HEK293 (cell line): ENCODE data around the gene NAPB.
A peak's percentile ranks its signal among the peaks of the same experiment; 100 is the strongest.

Source experiments
- KLF10 ChIP-seq: fragments of 450-650 bp; IDR thresholded peaks from 2 replicates; pipeline ENCODE4 v1.5.1; 2018; ENCODE audit warnings: missing biosample characterization, mild to moderate bottlenecking, missing genetic modification characterization
- KLF9 ChIP-seq: fragments of 450-650 bp; formaldehyde crosslinking; IDR thresholded peaks from 2 replicates; pipeline ENCODE4 v1.5.1; 2016; ENCODE audit warnings: missing biosample characterization, missing genetic modification characterization, low read depth
- PBX3 ChIP-seq: sonication (generic); formaldehyde crosslinking; IDR thresholded peaks from 2 replicates; pipeline ENCODE4 v1.8.1; 2022; ENCODE audit warnings: mild to moderate bottlenecking, moderate library complexity, missing genetic modification reagents
- PRDM1 ChIP-seq: fragments of 450-650 bp; formaldehyde crosslinking; IDR thresholded peaks from 2 replicates; pipeline ENCODE4; 2016; ENCODE audit warnings: missing biosample characterization, missing genetic modification characterization
- SETDB1 ChIP-seq: IDR thresholded peaks from one replicate; pipeline ENCODE4 v1.6.1; 2017; ENCODE audit warnings: mild to moderate bottlenecking, low read length, moderate library complexity, mixed read lengths; ENCODE audit not compliant: insufficient read length
- ZBTB11 ChIP-seq: fragments of 450-650 bp; formaldehyde crosslinking; conservative IDR thresholded peaks from 2 replicates; pipeline ENCODE4 v1.5.1; 2016; ENCODE audit warnings: low read depth, missing biosample characterization, missing genetic modification characterization
- ZBTB20 ChIP-seq: fragments of 450-650 bp; formaldehyde crosslinking; IDR thresholded peaks from 2 replicates; pipeline ENCODE4 v1.5.1; 2016; ENCODE audit warnings: missing biosample characterization, missing genetic modification characterization
- ZBTB6 ChIP-seq: fragments of 450-650 bp; formaldehyde crosslinking; IDR thresholded peaks from 2 replicates; pipeline ENCODE4 v1.5.1; 2017; ENCODE audit warnings: missing biosample characterization, missing genetic modification characterization
- ZBTB7A ChIP-seq: fragments of 450-650 bp; formaldehyde crosslinking; IDR thresholded peaks from 2 replicates; pipeline ENCODE4 v1.5.1; 2016; ENCODE audit warnings: low read depth, missing biosample characterization, missing genetic modification characterization
- ZEB2 ChIP-seq: fragments of 450-650 bp; formaldehyde crosslinking; IDR thresholded peaks from 2 replicates; pipeline ENCODE4 v1.5.1; 2016; ENCODE audit warnings: missing biosample characterization, missing genetic modification characterization
- ZFHX2 ChIP-seq: fragments of 450-650 bp; formaldehyde crosslinking; conservative IDR thresholded peaks from 2 replicates; pipeline ENCODE4 v1.5.1; 2016; ENCODE audit warnings: missing biosample characterization, missing genetic modification characterization
- ZNF132 ChIP-seq: fragments of 450-650 bp; formaldehyde crosslinking; IDR thresholded peaks from 2 replicates; pipeline ENCODE4 v1.5.1; 2017; ENCODE audit warnings: missing biosample characterization, missing genetic modification characterization, borderline replicate concordance
- ZNF140 ChIP-seq: fragments of 450-650 bp; formaldehyde crosslinking; IDR thresholded peaks from 2 replicates; pipeline ENCODE4 v1.5.1; 2016; ENCODE audit warnings: missing biosample characterization, missing genetic modification characterization
- ZNF174 ChIP-seq: fragments of 450-650 bp; formaldehyde crosslinking; IDR thresholded peaks from 2 replicates; pipeline ENCODE4 v1.5.0; 2017; ENCODE audit warnings: missing biosample characterization, mild to moderate bottlenecking, missing genetic modification characterization
- ZNF302 ChIP-seq: fragments of 450-650 bp; formaldehyde crosslinking; IDR thresholded peaks from 2 replicates; pipeline ENCODE4 v1.5.1; 2016; ENCODE audit warnings: missing biosample characterization, missing genetic modification characterization, low read depth
- ZNF341 ChIP-seq: fragments of 450-650 bp; formaldehyde crosslinking; IDR thresholded peaks from 2 replicates; pipeline ENCODE4; 2016; ENCODE audit warnings: low read depth, missing biosample characterization, missing genetic modification characterization
- ZNF501 ChIP-seq: fragments of 450-650 bp; formaldehyde crosslinking; IDR thresholded peaks from 2 replicates; pipeline ENCODE4 v1.5.1; 2016; ENCODE audit warnings: missing biosample characterization, missing genetic modification characterization
- ZNF514 ChIP-seq: fragments of 450-650 bp; formaldehyde crosslinking; IDR thresholded peaks from 2 replicates; pipeline ENCODE4 v1.5.1; 2016; ENCODE audit warnings: missing biosample characterization, missing genetic modification characterization
- ZNF544 ChIP-seq: fragments of 450-650 bp; formaldehyde crosslinking; IDR thresholded peaks from 2 replicates; pipeline ENCODE4 v1.5.0; 2017; ENCODE audit warnings: missing biosample characterization, missing genetic modification characterization
- ZNF560 ChIP-seq: fragments of 450-650 bp; formaldehyde crosslinking; IDR thresholded peaks from 2 replicates; pipeline ENCODE4 v1.5.1; 2017; ENCODE audit warnings: missing biosample characterization, missing genetic modification characterization, borderline replicate concordance
- ZNF621 ChIP-seq: fragments of 450-650 bp; formaldehyde crosslinking; IDR thresholded peaks from 2 replicates; pipeline ENCODE4 v1.5.1; 2017; ENCODE audit warnings: missing biosample characterization, missing genetic modification characterization
- ZSCAN30 ChIP-seq: fragments of 450-650 bp; IDR thresholded peaks from 2 replicates; pipeline ENCODE4 v1.5.1; 2018; ENCODE audit warnings: missing biosample characterization, mild to moderate bottlenecking, missing genetic modification characterization, moderate library complexity
- TF ChIP-seq, protein P1 (sequence below): fragments of 450-650 bp; formaldehyde crosslinking; IDR thresholded peaks from 2 replicates; pipeline ENCODE4 v1.5.1; 2016; ENCODE audit warnings: missing biosample characterization, missing genetic modification characterization
- TF ChIP-seq, protein P2 (sequence below): fragments of 450-650 bp; formaldehyde crosslinking; IDR thresholded peaks from 2 replicates; pipeline ENCODE4 v1.5.1; 2016; ENCODE audit warnings: missing biosample characterization, missing genetic modification characterization
- TF ChIP-seq, protein P3 (sequence below): fragments of 450-650 bp; formaldehyde crosslinking; IDR thresholded peaks from 2 replicates; pipeline ENCODE4 v1.5.1; 2016; ENCODE audit warnings: missing biosample characterization, missing genetic modification characterization

NAPB gene

GRCh38 chr20:23357767-23358562, 63.3 kb downstream of the NAPB start (continued):
- no peak for TF ChIP-seq ZNF544 (tag by site-specific recombination)
- TF ChIP-seq ZSCAN30, result peak; percentile 62; the same call in 1 of the 2 replicates
- TF ChIP-seq ZBTB20, result peak; percentile 92
- peak; percentile 57; the same call in 1 of the 2 replicates for TF ChIP-seq ZEB2 (tag by site-specific recombination)
- TF ChIP-seq ZNF132 (tag by site-specific recombination), result no peak
- TF ChIP-seq PRDM1 (tag by site-specific recombination), result no peak
- no peak for TF ChIP-seq ZNF302
- TF ChIP-seq, protein P1, sequence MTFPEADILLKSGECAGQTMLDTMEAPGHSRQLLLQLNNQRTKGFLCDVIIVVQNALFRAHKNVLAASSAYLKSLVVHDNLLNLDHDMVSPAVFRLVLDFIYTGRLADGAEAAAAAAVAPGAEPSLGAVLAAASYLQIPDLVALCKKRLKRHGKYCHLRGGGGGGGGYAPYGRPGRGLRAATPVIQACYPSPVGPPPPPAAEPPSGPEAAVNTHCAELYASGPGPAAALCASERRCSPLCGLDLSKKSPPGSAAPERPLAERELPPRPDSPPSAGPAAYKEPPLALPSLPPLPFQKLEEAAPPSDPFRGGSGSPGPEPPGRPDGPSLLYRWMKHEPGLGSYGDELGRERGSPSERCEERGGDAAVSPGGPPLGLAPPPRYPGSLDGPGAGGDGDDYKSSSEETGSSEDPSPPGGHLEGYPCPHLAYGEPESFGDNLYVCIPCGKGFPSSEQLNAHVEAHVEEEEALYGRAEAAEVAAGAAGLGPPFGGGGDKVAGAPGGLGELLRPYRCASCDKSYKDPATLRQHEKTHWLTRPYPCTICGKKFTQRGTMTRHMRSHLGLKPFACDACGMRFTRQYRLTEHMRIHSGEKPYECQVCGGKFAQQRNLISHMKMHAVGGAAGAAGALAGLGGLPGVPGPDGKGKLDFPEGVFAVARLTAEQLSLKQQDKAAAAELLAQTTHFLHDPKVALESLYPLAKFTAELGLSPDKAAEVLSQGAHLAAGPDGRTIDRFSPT (tag by site-specific recombination), result peak; percentile 96
- no peak for TF ChIP-seq PBX3 (CRISPR knock-in tag)
- TF ChIP-seq ZNF341 (tag by site-specific recombination), result peak; percentile 81
- TF ChIP-seq, protein P2, sequence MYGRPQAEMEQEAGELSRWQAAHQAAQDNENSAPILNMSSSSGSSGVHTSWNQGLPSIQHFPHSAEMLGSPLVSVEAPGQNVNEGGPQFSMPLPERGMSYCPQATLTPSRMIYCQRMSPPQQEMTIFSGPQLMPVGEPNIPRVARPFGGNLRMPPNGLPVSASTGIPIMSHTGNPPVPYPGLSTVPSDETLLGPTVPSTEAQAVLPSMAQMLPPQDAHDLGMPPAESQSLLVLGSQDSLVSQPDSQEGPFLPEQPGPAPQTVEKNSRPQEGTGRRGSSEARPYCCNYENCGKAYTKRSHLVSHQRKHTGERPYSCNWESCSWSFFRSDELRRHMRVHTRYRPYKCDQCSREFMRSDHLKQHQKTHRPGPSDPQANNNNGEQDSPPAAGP, result peak; percentile 49; the same call in 1 of the 2 replicates
- TF ChIP-seq ZFHX2 (tag by site-specific recombination), result peak; percentile 77
- no peak for TF ChIP-seq SETDB1
- TF ChIP-seq ZBTB6 (tag by site-specific recombination), result peak; percentile 91
- TF ChIP-seq ZBTB7A, result no peak
- peak; percentile 92 for TF ChIP-seq KLF10 (tag by site-specific recombination)
- 0 out of 2 replicates have a peak, but pooled peaks have one; percentile 51 for TF ChIP-seq ZNF501 (tag by site-specific recombination)
- TF ChIP-seq KLF9, result peak; percentile 78
- 0 out of 2 replicates have a peak, but pooled peaks have one; percentile 7 for TF ChIP-seq ZBTB11 (tag by site-specific recombination)
- TF ChIP-seq ZNF514, result no peak
- no peak for TF ChIP-seq ZNF621 (tag by site-specific recombination)
- TF ChIP-seq ZNF140 (tag by site-specific recombination), result no peak
- TF ChIP-seq, protein P3, sequence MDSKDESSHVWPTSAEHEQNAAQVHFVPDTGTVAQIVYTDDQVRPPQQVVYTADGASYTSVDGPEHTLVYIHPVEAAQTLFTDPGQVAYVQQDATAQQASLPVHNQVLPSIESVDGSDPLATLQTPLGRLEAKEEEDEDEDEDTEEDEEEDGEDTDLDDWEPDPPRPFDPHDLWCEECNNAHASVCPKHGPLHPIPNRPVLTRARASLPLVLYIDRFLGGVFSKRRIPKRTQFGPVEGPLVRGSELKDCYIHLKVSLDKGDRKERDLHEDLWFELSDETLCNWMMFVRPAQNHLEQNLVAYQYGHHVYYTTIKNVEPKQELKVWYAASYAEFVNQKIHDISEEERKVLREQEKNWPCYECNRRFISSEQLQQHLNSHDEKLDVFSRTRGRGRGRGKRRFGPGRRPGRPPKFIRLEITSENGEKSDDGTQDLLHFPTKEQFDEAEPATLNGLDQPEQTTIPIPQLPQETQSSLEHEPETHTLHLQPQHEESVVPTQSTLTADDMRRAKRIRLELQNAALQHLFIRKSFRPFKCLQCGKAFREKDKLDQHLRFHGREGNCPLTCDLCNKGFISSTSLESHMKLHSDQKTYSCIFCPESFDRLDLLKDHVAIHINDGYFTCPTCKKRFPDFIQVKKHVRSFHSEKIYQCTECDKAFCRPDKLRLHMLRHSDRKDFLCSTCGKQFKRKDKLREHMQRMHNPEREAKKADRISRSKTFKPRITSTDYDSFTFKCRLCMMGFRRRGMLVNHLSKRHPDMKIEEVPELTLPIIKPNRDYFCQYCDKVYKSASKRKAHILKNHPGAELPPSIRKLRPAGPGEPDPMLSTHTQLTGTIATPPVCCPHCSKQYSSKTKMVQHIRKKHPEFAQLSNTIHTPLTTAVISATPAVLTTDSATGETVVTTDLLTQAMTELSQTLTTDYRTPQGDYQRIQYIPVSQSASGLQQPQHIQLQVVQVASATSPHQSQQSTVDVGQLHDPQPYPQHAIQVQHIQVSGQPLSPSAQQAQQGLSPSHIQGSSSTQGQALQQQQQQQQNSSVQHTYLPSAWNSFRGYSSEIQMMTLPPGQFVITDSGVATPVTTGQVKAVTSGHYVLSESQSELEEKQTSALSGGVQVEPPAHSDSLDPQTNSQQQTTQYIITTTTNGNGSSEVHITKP, result peak; percentile 65
- no peak for TF ChIP-seq ZNF174 (tag by site-specific recombination)
- TF ChIP-seq ZNF560, result no peak
